Epithelial cell of proximal tubule (primary cell): Measurements from ENCODE around the gene SETBP1. TPM values are rescaled to one million over a fixed set of nuclear protein-coding genes. Genes with fewer than 3 reads are reported as not detected.

Source experiments
- DNase-seq: peaks from one replicate; pipeline ENCODE4 v3.0.0-alpha.2; 2011; ENCODE audit warnings: low read depth
- H3K4me3 ChIP-seq: 2 replicates; pipeline ENCODE4 v1.5.1; 2011; ENCODE audit warnings: low read depth, mild to moderate bottlenecking, low read length
- CTCF ChIP-seq: conservative IDR thresholded peaks from 2 replicates; pipeline ENCODE4 v1.5.1; 2012; ENCODE audit warnings: low read depth, mild to moderate bottlenecking, low read length
- total RNA-seq: library from RNA; depleted of rRNA; stranded (reverse); fragments of >200 nt; gene quantifications from 2 replicates; pipeline ENCODE4 v1.2.3, GENCODE V29; 2015

Gene SETBP1
- total RNA-seq, 1 donor from 2014 or later: 2.4 TPM

- TF ChIP-seq CTCF: no peak
- DNase-seq: no peak
- no peak overlapping the region for H3K4me3 ChIP-seq
Observed at GRCh38 chr18:45044787-45045186, 364.1 kb downstream of the SETBP1 start.

DNA sequence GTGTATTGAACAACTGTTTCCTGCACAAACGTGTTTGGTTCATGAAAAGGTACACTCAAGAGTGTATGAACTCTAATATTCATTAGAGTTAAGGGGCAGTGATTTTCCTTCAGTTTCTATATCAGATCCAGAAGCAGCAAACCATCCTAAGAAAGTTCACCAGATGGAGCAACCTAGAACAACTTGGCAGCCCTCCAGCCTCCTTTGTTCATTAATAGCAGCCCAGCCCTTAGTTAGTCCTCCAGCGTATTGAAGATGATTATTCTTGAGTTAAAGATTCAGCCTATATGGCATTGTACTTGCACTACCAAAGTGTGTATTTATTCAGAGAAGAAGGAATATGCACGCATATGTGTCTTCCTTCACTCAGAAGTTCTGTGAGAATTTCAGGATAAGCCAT is 365.5 kb downstream of the SETBP1 start:
- TF ChIP-seq CTCF: no peak
- H3K4me3 ChIP-seq: no peak overlapping the region
- DNase-seq: no peak

GRCh38 chr18:45046961-45047360 is 366.3 kb downstream of the SETBP1 start:
- no peak for TF ChIP-seq CTCF
- DNase-seq: no peak
- no peak overlapping the region for H3K4me3 ChIP-seq

DNA sequence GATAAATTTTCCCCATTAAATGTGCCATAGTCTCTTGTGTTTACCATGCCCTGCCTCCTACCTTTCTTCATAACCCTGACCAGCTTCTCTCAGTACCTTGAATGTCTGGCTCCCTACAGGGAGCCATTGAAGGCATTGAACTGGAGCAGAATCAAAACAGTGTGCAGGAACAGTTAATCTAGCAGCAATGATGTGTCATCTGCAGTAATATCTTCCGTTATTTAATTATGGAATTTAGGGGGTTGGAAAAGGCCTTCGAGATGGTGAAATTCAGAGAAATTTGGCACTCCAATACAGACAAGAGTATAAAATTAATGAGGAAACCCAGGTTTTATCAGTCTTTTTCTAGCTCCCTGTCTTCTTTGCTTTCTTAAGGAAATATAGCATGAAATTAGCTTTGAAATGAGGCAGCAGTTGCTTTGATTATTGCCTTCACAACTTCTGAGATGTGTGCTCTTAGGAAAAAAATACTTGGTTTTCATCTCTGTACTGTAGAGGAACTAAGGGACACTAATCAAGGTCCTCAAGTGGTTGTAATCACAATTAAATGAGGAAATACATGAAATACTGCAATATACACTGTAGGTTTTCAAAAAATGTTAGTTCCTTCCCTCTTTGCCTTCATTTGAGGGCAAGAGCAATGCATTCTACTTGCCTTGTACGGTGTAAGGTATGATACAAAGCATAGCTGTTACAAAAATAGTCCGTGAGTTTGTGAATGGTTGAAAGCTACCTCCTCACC is 369.1 kb downstream of the SETBP1 start:
- no peak overlapping the region for H3K4me3 ChIP-seq
- TF ChIP-seq CTCF: no peak
- DNase-seq: no peak

GRCh38 chr18:45050712-45051601 is 370.3 kb downstream of the SETBP1 start:
- H3K4me3 ChIP-seq: no peak overlapping the region
- DNase-seq: no peak
- no peak for TF ChIP-seq CTCF

DNA sequence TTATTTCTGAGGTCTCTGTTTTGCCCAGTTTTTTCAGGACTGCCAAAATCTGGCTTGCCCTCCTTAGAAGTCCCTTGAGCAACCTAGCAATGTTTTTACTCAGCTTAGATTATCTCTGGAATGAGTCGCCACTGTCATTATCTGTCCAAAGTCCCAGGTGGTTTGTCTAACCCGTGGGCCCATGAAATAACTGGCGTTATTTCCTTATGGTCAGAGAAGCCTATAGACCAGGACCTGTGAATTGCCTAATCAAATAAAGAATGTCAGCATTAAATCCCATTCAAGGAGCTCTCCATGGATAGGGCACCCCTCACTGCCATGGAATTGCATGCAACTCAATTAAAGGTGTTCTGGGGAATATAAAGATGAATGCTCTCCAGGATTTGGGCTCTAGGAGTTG is 373.9 kb downstream of the SETBP1 start:
- no peak for TF ChIP-seq CTCF
- no peak for DNase-seq
- H3K4me3 ChIP-seq: no peak overlapping the region
